HepG2 (cell line): ENCODE data around the gene ACADS. TPM values are rescaled to one million over a fixed set of nuclear protein-coding genes. Genes with fewer than 3 reads are reported as not detected.

ENCODE experiments used
- ARHGAP35 ChIP-seq: sonication (generic); formaldehyde crosslinking; IDR thresholded peaks from 2 replicates; pipeline ENCODE4 v1.9.0; 2022; ENCODE audit warnings: mild to moderate bottlenecking, inconsistent platforms, moderate library complexity, missing genetic modification reagents, borderline replicate concordance
- HCFC1 ChIP-seq: fragments of 150-350 bp; IDR thresholded peaks from 2 replicates; pipeline ENCODE4 v1.6.1; 2014; ENCODE audit warnings: low read depth, low read length
- HOMEZ ChIP-seq: IDR thresholded peaks from 2 replicates; pipeline ENCODE4 v1.6.1; 2016; ENCODE audit warnings: low read depth
- KLF16 ChIP-seq, 2 experiments: sonication (generic) in 1 of 2; formaldehyde crosslinking in 1 of 2; IDR thresholded peaks; 2 replicates each; pipeline versions ENCODE4 v1.6.1 to v1.8.0; 2016 to 2023; ENCODE audit warnings: missing genetic modification reagents in 2 of 2, missing compliant biosample characterization in 1 of 2
- LCORL ChIP-seq, 2 experiments: fragments of 450-650 bp in 1 of 2; sonication (generic) in 1 of 2; formaldehyde crosslinking in 1 of 2; IDR thresholded peaks; 2 replicates each; pipeline versions ENCODE4 v1.5.0 to v1.6.1; 2017 to 2020; ENCODE audit warnings: antibody characterized with exemption in 1 of 2, missing genetic modification reagents in 1 of 2
- MAFG ChIP-seq: sonication (generic); formaldehyde crosslinking; IDR thresholded peaks from 2 replicates; pipeline ENCODE4 v1.5.1; 2020; ENCODE audit warnings: mild to moderate bottlenecking, missing genetic modification reagents
- NR2F1 ChIP-seq, 2 experiments: fragments of 450-650 bp in 1 of 2; formaldehyde crosslinking in 1 of 2; IDR thresholded peaks; 2 replicates each; pipeline versions ENCODE4 v1.5.0 to v1.6.1; 2016 to 2020; ENCODE audit warnings: mild to moderate bottlenecking in 1 of 2, missing compliant biosample characterization in 1 of 2, missing genetic modification reagents in 1 of 2, moderate library complexity in 1 of 2
- PLRG1 ChIP-seq: fragments of 450-650 bp; conservative IDR thresholded peaks from 2 replicates; pipeline ENCODE4 v1.6.1; 2016
- RBM22 ChIP-seq: fragments of 200-400 bp; formaldehyde crosslinking; optimal IDR thresholded peaks from 2 replicates; pipeline ENCODE3; 2017; ENCODE audit warnings: mild to moderate bottlenecking, low read length, moderate library complexity
- RELA ChIP-seq: sonication (generic); formaldehyde crosslinking; IDR thresholded peaks from 2 replicates; pipeline ENCODE4 v1.4.0; 2020; ENCODE audit warnings: missing genetic modification reagents
- RXRB ChIP-seq: IDR thresholded peaks from 2 replicates; pipeline ENCODE4 v1.6.1; 2016; ENCODE audit warnings: borderline replicate concordance, missing genetic modification reagents, missing compliant biosample characterization
- SIN3B ChIP-seq: fragments of 150-350 bp; IDR thresholded peaks from 2 replicates; pipeline ENCODE4 v1.6.1; 2014; ENCODE audit warnings: low read length
- SIX1 ChIP-seq: sonication (generic); formaldehyde crosslinking; IDR thresholded peaks from 2 replicates; pipeline ENCODE4 v1.4.0; 2020; ENCODE audit warnings: missing genetic modification reagents, borderline replicate concordance
- STAT5B ChIP-seq: sonication (generic); formaldehyde crosslinking; IDR thresholded peaks from 2 replicates; pipeline ENCODE4 v1.4.0; 2020; ENCODE audit warnings: missing genetic modification reagents
- TEAD3 ChIP-seq: optimal IDR thresholded peaks from 2 replicates; pipeline ENCODE3; 2016; ENCODE audit warnings: borderline replicate concordance
- ZHX1 ChIP-seq: sonication (generic); formaldehyde crosslinking; IDR thresholded peaks from 2 replicates; pipeline ENCODE4 v1.8.1; 2022; ENCODE audit warnings: low read depth, mild to moderate bottlenecking, missing genetic modification reagents
- ZNF121 ChIP-seq: sonication (generic); formaldehyde crosslinking; IDR thresholded peaks from 2 replicates; pipeline ENCODE4 v1.5.0; 2020; ENCODE audit warnings: mild to moderate bottlenecking, missing genetic modification reagents
- ZNF326 ChIP-seq: sonication (generic); formaldehyde crosslinking; IDR thresholded peaks from 2 replicates; pipeline ENCODE4 v1.4.0; 2020; ENCODE audit warnings: missing genetic modification reagents, borderline replicate concordance
- ZNF33A ChIP-seq: sonication (generic); formaldehyde crosslinking; IDR thresholded peaks from 2 replicates; pipeline ENCODE4 v1.5.1; 2020; ENCODE audit warnings: missing genetic modification reagents, mild to moderate bottlenecking, moderate library complexity, borderline replicate concordance
- ZNF451 ChIP-seq: sonication (generic); formaldehyde crosslinking; IDR thresholded peaks from 2 replicates; pipeline ENCODE4 v1.5.0; 2020; ENCODE audit warnings: mild to moderate bottlenecking, missing genetic modification reagents
- ZNF567 ChIP-seq: sonication (generic); formaldehyde crosslinking; IDR thresholded peaks from 2 replicates; pipeline ENCODE4 v1.8.1; 2023; ENCODE audit warnings: mild to moderate bottlenecking, missing genetic modification reagents, borderline replicate concordance
- ZNF598 ChIP-seq: sonication (generic); formaldehyde crosslinking; IDR thresholded peaks from 2 replicates; pipeline ENCODE4 v1.5.1; 2020; ENCODE audit warnings: mild to moderate bottlenecking, missing genetic modification reagents, borderline replicate concordance
- ZSCAN9 ChIP-seq: IDR thresholded peaks from 2 replicates; pipeline ENCODE4 v1.6.1; 2016; ENCODE audit warnings: borderline replicate concordance
- polyA plus RNA-seq, 8 experiments: library from polyadenylated mRNA; depleted of rRNA in 3 of 8; stranded (reverse) in 7 of 8; unstranded in 1 of 8; fragments of >200 nt; fragmentation: Illumina TruSeq in 4 of 8; extraction: Trizol in 4 of 8; gene quantifications; 2 replicates each; pipeline versions ENCODE4 v1.2.1 to v1.2.3, GENCODE V29; 2011 to 2016; ENCODE audit warnings: low read depth in 4 of 8, missing spikeins in 1 of 8, mixed read lengths in 1 of 8; ENCODE audit not compliant: insufficient read depth in 1 of 8
- total RNA-seq, 5 experiments: library from RNA; depleted of rRNA; stranded (reverse); fragments of >200 nt; fragmentation: Illumina TruSeq; extraction: Trizol; gene quantifications; 2 replicates each; pipeline ENCODE4 v1.2.3, GENCODE V29; 2016; ENCODE audit warnings: low read depth in 1 of 5
- TF ChIP-seq, protein P1 (sequence below): sonication (generic); formaldehyde crosslinking; IDR thresholded peaks from 2 replicates; pipeline ENCODE4 v1.5.0; 2020; ENCODE audit warnings: mild to moderate bottlenecking, missing genetic modification reagents, borderline replicate concordance

The ACADS gene
- total and polyA plus RNA-seq, 2 of the 13 experiments (the other 11 are each of a cell fraction or from before 2014, with no cell fraction given), result 17.4 to 27.7 TPM

GRCh38 chr12:120725659-120726509 lies at the start of gene ACADS (continued):
- TF ChIP-seq ZNF121 (CRISPR knock-in tag) (peak; percentile 67), RXRB (peak; percentile 80), RBM22 (no peak), SIX1 (CRISPR knock-in tag) (no peak), HCFC1 (no peak), KLF16 (CRISPR knock-in tag; IDR thresholded peaks at IDR 0.05) (peak in 1 of 2 experiments; percentile 76; a peak in 2 of 4 replicates), ZNF451 (CRISPR knock-in tag) (peak; percentile 66), ZNF33A (CRISPR knock-in tag) (no peak), ZNF598 (CRISPR knock-in tag) (no peak), ARHGAP35 (CRISPR knock-in tag) (peak; percentile 86; the same call in 1 of the 2 replicates), ZNF567 (no peak), LCORL (IDR thresholded peaks at IDR 0.05) (no peak), LCORL (CRISPR knock-in tag; IDR thresholded peaks at IDR 0.05) (peak; percentile 35; the same call in 1 of the 2 replicates), HOMEZ (no peak), SIN3B (no peak), ZHX1 (CRISPR knock-in tag) (no peak), TEAD3 (CRISPR knock-in tag) (peak; percentile 2), STAT5B (no peak), ZSCAN9 (CRISPR knock-in tag) (no peak), PLRG1 (no peak), NR2F1 (CRISPR knock-in tag; IDR thresholded peaks at IDR 0.05) (no peak), MAFG (CRISPR knock-in tag) (no peak), RELA (CRISPR knock-in tag) (no peak), ZNF326 (CRISPR knock-in tag) (no peak)
- TF ChIP-seq, protein P1, sequence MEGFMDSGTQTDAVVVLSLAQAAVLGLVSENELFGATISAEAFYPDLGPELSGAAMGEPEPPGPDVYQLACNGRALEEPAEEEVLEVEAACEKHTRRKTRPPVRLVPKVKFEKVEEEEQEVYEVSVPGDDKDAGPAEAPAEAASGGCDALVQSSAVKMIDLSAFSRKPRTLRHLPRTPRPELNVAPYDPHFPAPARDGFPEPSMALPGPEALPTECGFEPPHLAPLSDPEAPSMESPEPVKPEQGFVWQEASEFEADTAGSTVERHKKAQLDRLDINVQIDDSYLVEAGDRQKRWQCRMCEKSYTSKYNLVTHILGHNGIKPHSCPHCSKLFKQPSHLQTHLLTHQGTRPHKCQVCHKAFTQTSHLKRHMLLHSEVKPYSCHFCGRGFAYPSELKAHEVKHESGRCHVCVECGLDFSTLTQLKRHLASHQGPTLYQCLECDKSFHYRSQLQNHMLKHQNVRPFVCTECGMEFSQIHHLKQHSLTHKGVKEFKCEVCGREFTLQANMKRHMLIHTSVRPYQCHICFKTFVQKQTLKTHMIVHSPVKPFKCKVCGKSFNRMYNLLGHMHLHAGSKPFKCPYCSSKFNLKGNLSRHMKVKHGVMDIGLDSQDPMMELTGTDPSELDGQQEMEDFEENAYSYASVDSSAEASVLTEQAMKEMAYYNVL (CRISPR knock-in tag), result 0 out of 2 replicates have a peak, but pooled peaks have one; percentile 11
